Measurements from ENCODE around the gene TBC1D4. TPM values are rescaled to one million over a fixed set of nuclear protein-coding genes. Genes with fewer than 3 reads are reported as not detected.

TBC1D4 gene, protein sequence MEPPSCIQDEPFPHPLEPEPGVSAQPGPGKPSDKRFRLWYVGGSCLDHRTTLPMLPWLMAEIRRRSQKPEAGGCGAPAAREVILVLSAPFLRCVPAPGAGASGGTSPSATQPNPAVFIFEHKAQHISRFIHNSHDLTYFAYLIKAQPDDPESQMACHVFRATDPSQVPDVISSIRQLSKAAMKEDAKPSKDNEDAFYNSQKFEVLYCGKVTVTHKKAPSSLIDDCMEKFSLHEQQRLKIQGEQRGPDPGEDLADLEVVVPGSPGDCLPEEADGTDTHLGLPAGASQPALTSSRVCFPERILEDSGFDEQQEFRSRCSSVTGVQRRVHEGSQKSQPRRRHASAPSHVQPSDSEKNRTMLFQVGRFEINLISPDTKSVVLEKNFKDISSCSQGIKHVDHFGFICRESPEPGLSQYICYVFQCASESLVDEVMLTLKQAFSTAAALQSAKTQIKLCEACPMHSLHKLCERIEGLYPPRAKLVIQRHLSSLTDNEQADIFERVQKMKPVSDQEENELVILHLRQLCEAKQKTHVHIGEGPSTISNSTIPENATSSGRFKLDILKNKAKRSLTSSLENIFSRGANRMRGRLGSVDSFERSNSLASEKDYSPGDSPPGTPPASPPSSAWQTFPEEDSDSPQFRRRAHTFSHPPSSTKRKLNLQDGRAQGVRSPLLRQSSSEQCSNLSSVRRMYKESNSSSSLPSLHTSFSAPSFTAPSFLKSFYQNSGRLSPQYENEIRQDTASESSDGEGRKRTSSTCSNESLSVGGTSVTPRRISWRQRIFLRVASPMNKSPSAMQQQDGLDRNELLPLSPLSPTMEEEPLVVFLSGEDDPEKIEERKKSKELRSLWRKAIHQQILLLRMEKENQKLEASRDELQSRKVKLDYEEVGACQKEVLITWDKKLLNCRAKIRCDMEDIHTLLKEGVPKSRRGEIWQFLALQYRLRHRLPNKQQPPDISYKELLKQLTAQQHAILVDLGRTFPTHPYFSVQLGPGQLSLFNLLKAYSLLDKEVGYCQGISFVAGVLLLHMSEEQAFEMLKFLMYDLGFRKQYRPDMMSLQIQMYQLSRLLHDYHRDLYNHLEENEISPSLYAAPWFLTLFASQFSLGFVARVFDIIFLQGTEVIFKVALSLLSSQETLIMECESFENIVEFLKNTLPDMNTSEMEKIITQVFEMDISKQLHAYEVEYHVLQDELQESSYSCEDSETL (N-terminal part only)
- 14.3 to 19.7 TPM (median 17.0 TPM) in 5 replicates for total RNA-seq (2022; extraction: Qiagen RNA extraction; ENCODE audit: low read depth)

DNA sequence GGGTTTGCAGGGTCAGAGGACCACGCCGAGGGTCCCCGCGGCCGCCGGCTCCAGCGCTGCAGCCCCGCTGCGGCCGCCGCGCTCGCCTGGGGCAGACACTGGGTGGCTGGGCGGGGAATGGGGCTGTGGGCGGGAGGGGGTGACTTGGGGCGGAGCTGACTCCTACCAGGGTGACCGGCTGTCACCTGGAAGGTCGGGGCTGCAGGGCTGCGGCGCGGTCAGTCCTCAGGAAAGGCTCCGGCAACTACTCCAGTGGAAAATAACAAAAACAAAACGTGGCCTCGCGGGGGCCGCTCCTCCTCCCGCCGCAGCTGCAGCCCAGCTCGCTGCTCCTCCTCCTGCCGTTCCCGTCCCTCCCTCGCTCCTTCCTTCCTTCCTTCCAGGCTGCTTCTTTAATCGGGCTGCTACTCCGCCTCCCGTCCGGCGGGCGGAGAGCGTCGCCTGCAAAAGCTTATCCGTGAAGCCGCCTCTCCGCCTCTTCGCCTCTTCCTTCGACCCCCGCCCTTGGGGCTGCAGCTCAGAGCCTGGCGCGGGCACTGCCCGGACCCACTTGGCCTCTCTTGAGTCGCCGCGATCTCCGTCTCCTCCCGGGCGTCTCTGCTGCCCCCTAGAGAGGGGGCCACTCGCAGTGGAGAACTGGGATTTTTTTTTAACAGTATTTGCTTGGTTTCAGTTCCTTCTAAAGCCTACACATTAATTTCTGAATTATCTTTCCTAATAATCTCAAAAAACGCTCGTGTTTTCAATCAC lies at the start of gene TBC1D4:
TBC1D4 (minus strand) TSS at position 100 of the 750 bp plus-strand sequence. CDS start 402 bp downstream, outside the sequence.

Other genes with a start within 250 kb of the TBC1D4 start
- gene COMMD6, start 55.7 kb upstream of the TBC1D4 start, total RNA-seq (2022; extraction: Qiagen RNA extraction; ENCODE audit: low read depth): 103 to 155 TPM (median 140 TPM) in 5 replicates
- 39.5 to 54.4 TPM (median 50.3 TPM) in 5 replicates for gene UCHL3, start 67.6 kb upstream of the TBC1D4 start, total RNA-seq (2022; extraction: Qiagen RNA extraction; ENCODE audit: low read depth)
- gene LMO7, start 154.2 kb upstream of the TBC1D4 start, total RNA-seq (2022; extraction: Qiagen RNA extraction; ENCODE audit: low read depth): 35.4 to 46.1 TPM (median 42.3 TPM) in 5 replicates

Data from A549 treated with RU486 at 1 μM for 4 hours (cell line).